K562 (cell line): ENCODE data around the gene NMT1. TPM values are rescaled to one million over a fixed set of nuclear protein-coding genes. Genes with fewer than 3 reads are reported as not detected.

Experiments
- ARID4B ChIP-seq: sonication (generic); formaldehyde crosslinking; IDR thresholded peaks from 2 replicates; pipeline ENCODE4 v1.8.0; 2022; ENCODE audit warnings: mild to moderate bottlenecking, missing genetic modification reagents
- ATF4 ChIP-seq: fragments of 450-650 bp; formaldehyde crosslinking; IDR thresholded peaks from 2 replicates; pipeline ENCODE4 v1.4.0; 2022; ENCODE audit warnings: mild to moderate bottlenecking, moderate library complexity
- CBX1 ChIP-seq: sonication (generic); IDR thresholded peaks from 2 replicates; pipeline ENCODE4 v1.6.1; 2016; ENCODE audit warnings: antibody characterized with exemption, low read depth, mild to moderate bottlenecking
- HCFC1 ChIP-seq: IDR thresholded peaks from 2 replicates; pipeline ENCODE4 v1.6.1; 2012; ENCODE audit warnings: low read depth, low read length, improper control_type of control experiment
- KDM2B ChIP-seq: fragments of 250-450 bp; sonication (Bioruptor Pico); IDR thresholded peaks from 2 replicates; pipeline ENCODE4 v1.8.0; 2021; ENCODE audit warnings: mild to moderate bottlenecking, moderate library complexity
- PHTF2 ChIP-seq: fragments of 250-450 bp; sonication (Bioruptor Pico); IDR thresholded peaks from 2 replicates; pipeline ENCODE4 v1.5.0; 2021; ENCODE audit warnings: mild to moderate bottlenecking
- POLR2G ChIP-seq: fragments of 200-400 bp; formaldehyde crosslinking; IDR thresholded peaks from 2 replicates; pipeline ENCODE4 v1.6.1; 2017; ENCODE audit warnings: low read depth, mild to moderate bottlenecking, antibody characterized with exemption, low read length, moderate library complexity
- RBFOX2 ChIP-seq: fragments of 200-400 bp; formaldehyde crosslinking; IDR thresholded peaks from 2 replicates; pipeline ENCODE4 v1.6.1; 2017; ENCODE audit warnings: low read depth, mild to moderate bottlenecking, low read length, moderate library complexity
- ZKSCAN8 ChIP-seq: fragments of 200-800 bp; sonication (Bioruptor generic); IDR thresholded peaks from 2 replicates; pipeline ENCODE4 v1.6.1; 2016; ENCODE audit warnings: missing genetic modification characterization, missing compliant biosample characterization
- polyA plus RNA-seq, 8 experiments: library from polyadenylated mRNA; depleted of rRNA in 4 of 8; stranded (reverse) in 5 of 8; unstranded in 3 of 8; fragments of >200 nt; fragmentation: Nextera tagmentation in 2 of 8; fragmentation: Illumina TruSeq in 1 of 8; extraction: Ambion mirVana in 2 of 8; extraction: Trizol in 1 of 8; gene quantifications; 2 replicates each; pipeline versions ENCODE4 v1.2.1 to v1.2.3, GENCODE V29; 2011 to 2014; ENCODE audit warnings: inconsistent platforms in 1 of 8, missing spikeins in 1 of 8
- total RNA-seq, 7 experiments: library from RNA; depleted of rRNA in 6 of 7; stranded (reverse); fragments of >200 nt in 6 of 7; fragmentation: Illumina TruSeq in 2 of 7; extraction: Trizol in 2 of 7; gene quantifications; 2 replicates each; pipeline versions ENCODE4 v1.2.1 to v1.2.3, GENCODE V29; 2011 to 2021; ENCODE audit warnings: low replicate concordance in 1 of 7
- TF ChIP-seq, protein P1 (sequence below): sonication (generic); formaldehyde crosslinking; IDR thresholded peaks from 2 replicates; pipeline ENCODE4 v1.8.1; 2023; ENCODE audit warnings: missing genetic modification reagents, mild to moderate bottlenecking, borderline replicate concordance
- TF ChIP-seq, protein P2 (sequence below): fragments of 250-450 bp; sonication (Bioruptor Pico); IDR thresholded peaks from 2 replicates; pipeline ENCODE4 v1.4.0; 2020
- TF ChIP-seq, protein P3 (sequence below): fragments of 450-650 bp; formaldehyde crosslinking; IDR thresholded peaks from 2 replicates; pipeline ENCODE4 v1.4.0; 2020; ENCODE audit warnings: mild to moderate bottlenecking, moderate library complexity

NMT1 gene
- total and polyA plus RNA-seq, 9 of the 15 experiments (the other 6 are each of a cell fraction or from before 2014, with no cell fraction given), result 86.7 to 569 (median 213) TPM

DNA sequence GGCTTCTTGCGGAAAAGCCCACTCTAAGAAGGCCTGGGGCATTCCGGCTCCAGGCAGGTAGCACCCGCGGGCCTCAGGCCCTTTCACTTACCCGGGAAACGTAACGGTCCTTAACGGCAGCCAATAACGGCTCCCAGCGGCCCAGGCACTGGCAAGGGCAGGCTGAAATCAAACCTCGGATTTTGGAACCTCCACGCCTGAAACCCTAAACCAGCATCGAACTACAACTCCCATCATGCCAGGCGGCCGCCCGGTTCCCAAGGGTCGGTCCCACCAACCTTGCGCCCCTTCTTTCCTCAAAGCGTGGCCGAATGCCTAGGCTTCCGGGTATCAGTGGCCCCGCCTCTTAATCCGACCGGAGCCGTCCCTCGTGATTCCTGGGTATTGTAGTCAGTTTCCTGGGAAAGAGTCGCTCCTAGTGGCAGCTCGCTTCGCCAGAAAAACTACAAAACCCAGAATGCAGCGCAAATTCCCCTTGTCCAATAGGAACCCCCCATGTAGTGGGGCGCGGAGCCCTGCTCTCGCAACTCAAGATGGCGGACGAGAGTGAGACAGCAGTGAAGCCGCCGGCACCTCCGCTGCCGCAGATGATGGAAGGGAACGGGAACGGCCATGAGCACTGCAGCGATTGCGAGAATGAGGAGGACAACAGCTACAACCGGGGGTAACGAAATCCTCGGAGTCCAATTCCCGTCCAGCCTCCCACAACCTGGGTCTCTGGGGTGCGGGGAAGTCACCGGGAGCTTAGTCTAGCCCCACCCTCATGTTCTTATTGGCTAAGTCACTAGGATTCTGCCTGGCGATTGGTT lies at the start of gene NMT1 (continued):
- TF ChIP-seq, protein P1, sequence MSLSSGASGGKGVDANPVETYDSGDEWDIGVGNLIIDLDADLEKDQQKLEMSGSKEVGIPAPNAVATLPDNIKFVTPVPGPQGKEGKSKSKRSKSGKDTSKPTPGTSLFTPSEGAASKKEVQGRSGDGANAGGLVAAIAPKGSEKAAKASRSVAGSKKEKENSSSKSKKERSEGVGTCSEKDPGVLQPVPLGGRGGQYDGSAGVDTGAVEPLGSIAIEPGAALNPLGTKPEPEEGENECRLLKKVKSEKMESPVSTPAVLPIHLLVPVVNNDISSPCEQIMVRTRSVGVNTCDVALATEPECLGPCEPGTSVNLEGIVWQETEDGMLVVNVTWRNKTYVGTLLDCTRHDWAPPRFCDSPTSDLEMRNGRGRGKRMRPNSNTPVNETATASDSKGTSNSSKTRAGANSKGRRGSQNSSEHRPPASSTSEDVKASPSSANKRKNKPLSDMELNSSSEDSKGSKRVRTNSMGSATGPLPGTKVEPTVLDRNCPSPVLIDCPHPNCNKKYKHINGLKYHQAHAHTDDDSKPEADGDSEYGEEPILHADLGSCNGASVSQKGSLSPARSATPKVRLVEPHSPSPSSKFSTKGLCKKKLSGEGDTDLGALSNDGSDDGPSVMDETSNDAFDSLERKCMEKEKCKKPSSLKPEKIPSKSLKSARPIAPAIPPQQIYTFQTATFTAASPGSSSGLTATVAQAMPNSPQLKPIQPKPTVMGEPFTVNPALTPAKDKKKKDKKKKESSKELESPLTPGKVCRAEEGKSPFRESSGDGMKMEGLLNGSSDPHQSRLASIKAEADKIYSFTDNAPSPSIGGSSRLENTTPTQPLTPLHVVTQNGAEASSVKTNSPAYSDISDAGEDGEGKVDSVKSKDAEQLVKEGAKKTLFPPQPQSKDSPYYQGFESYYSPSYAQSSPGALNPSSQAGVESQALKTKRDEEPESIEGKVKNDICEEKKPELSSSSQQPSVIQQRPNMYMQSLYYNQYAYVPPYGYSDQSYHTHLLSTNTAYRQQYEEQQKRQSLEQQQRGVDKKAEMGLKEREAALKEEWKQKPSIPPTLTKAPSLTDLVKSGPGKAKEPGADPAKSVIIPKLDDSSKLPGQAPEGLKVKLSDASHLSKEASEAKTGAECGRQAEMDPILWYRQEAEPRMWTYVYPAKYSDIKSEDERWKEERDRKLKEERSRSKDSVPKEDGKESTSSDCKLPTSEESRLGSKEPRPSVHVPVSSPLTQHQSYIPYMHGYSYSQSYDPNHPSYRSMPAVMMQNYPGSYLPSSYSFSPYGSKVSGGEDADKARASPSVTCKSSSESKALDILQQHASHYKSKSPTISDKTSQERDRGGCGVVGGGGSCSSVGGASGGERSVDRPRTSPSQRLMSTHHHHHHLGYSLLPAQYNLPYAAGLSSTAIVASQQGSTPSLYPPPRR (CRISPR knock-in tag), result peak; percentile 72; the same call in 1 of the 2 replicates
- TF ChIP-seq, protein P2, sequence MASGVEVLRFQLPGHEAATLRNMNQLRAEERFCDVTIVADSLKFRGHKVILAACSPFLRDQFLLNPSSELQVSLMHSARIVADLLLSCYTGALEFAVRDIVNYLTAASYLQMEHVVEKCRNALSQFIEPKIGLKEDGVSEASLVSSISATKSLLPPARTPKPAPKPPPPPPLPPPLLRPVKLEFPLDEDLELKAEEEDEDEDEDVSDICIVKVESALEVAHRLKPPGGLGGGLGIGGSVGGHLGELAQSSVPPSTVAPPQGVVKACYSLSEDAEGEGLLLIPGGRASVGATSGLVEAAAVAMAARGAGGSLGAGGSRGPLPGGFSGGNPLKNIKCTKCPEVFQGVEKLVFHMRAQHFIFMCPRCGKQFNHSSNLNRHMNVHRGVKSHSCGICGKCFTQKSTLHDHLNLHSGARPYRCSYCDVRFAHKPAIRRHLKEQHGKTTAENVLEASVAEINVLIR, result 0 out of 2 replicates have a peak, but pooled peaks have one; percentile 25
- TF ChIP-seq ARID4B (peak; percentile 81), HCFC1 (peak; percentile 98), ZKSCAN8 (no peak), KDM2B (CRISPR knock-in tag) (no peak), CBX1 (no peak), ATF4 (CRISPR knock-in tag) (peak; percentile 45; the same call in 1 of the 2 replicates), RBFOX2 (peak; percentile 95), PHTF2 (CRISPR knock-in tag) (no peak; the same call in 1 of the 2 replicates), POLR2G (peak; percentile 91)
- TF ChIP-seq, protein P3, sequence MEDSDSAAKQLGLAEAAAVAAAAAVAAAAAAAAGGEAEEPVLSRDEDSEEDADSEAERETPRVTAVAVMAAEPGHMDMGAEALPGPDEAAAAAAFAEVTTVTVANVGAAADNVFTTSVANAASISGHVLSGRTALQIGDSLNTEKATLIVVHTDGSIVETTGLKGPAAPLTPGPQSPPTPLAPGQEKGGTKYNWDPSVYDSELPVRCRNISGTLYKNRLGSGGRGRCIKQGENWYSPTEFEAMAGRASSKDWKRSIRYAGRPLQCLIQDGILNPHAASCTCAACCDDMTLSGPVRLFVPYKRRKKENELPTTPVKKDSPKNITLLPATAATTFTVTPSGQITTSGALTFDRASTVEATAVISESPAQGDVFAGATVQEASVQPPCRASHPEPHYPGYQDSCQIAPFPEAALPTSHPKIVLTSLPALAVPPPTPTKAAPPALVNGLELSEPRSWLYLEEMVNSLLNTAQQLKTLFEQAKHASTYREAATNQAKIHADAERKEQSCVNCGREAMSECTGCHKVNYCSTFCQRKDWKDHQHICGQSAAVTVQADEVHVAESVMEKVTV (CRISPR knock-in tag), result peak; percentile 31; the same call in 1 of the 2 replicates
